Measurements from ENCODE around the gene DOCK2. TPM values are rescaled to one million over a fixed set of nuclear protein-coding genes. Genes with fewer than 3 reads are reported as not detected.
"Not testable (repeated sequence)": the region's sequence is repeated elsewhere in the genome, so short reads cannot be mapped to it uniquely, and the experiment has no call there.

The DOCK2 gene
- total and polyA plus RNA-seq, 4 experiments from 2014 or later, result 45.8 to 223 (median 162) TPM

DNA sequence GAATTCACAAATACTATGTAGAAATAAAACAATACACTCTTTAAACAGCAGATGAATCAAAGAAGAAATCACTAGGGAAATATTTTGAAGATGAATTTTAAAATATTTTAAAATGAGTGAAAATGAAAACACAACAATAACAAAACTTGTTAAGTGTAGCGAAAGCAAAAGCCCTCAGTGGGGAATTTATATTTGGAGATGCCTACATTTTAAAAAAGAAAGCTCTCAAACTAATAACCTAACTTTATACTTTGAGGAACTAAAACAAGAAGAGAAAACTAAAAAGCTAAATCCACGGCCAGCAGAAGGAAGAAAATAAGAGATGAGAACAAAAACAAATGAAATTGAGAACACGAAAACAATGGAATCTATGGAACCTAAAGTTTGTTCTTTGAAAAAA is 30.8 kb upstream of the DOCK2 start:
- H3K27me3 ChIP-seq (ENCODE audit: insufficient read depth, low read length), result no peaks in the 10 kb centered on the region
- H3K36me3 ChIP-seq (ENCODE audit: insufficient read depth, low read length), result peaks cover 5% of the 10 kb centered on the region
- Mint-ChIP-seq H3K36me3 (peaks cover 24 to 34% of the 10 kb centered on the region in 2 donors), H3K27me3 (peaks cover 0 to 1% of the 10 kb centered on the region in 2 donors), H3K9me3 (peaks cover 0 to 24% (median 10%) of the 10 kb centered on the region in 8 donors), H3K4me3 (peak overlapping the region in 1 of 8 donors; percentile 28), H3K27ac (no peak overlapping the region), H3K4me1 (no peaks in the 10 kb centered on the region)
- no peak overlapping the region for H3K4me3 ChIP-seq (ENCODE audit: low read length in 2 of 2)
- intact Hi-C loops (cut with micrococcal nuclease), result no loop called here
- POLR2A ChIA-PET (ENCODE audit: partially characterized antibody), result interaction anchor here (0.6 kb wide), 1 partner anchor 23 kb away, joined by 3 read pairs; the partner anchor contains the start of gene SPDL1
- H3K27ac ChIP-seq (ENCODE audit: low read depth, low read length), result no peak overlapping the region
- H3K9me3 ChIP-seq (ENCODE audit: control insufficient read depth in 1 of 2, low read length in 2 of 2), result no peaks in the 10 kb centered on the region
- no peaks in the 10 kb centered on the region for H3K4me1 ChIP-seq (ENCODE audit: insufficient read depth, low read length)
- CTCF ChIA-PET (ENCODE audit: partially characterized antibody), result no interaction called here
- no peak for DNase-seq

- ChIA-PET CTCF (ENCODE audit: partially characterized antibody) (interaction anchor here (1.4 kb wide), 1 partner anchor 13 kb away, joined by 3 read pairs; no protein-coding TSS in a partner anchor), POLR2A (ENCODE audit: partially characterized antibody) (no interaction called here)
- Mint-ChIP-seq H3K9me3 (peaks cover 0 to 32% (median 13%) of the 10 kb centered on the region in 8 donors), H3K4me1 (no peaks in the 10 kb centered on the region), H3K27me3 (peaks cover 7 to 8% of the 10 kb centered on the region in 2 donors), H3K36me3 (peaks cover 9 to 30% of the 10 kb centered on the region in 2 donors), H3K4me3 (no peak overlapping the region), H3K27ac (no peak overlapping the region)
- Histone ChIP-seq H3K4me1 (ENCODE audit: insufficient read depth, low read length) (no peaks in the 10 kb centered on the region), H3K4me3 (ENCODE audit: low read length in 2 of 2) (no peak overlapping the region), H3K36me3 (ENCODE audit: insufficient read depth, low read length) (peaks cover 2% of the 10 kb centered on the region), H3K27me3 (ENCODE audit: insufficient read depth, low read length) (no peaks in the 10 kb centered on the region), H3K9me3 (ENCODE audit: control insufficient read depth in 1 of 2, low read length in 2 of 2) (no peaks in the 10 kb centered on the region), H3K27ac (ENCODE audit: low read depth, low read length) (no peak overlapping the region)
- intact Hi-C loops (cut with micrococcal nuclease), result no loop called here
- DNase-seq, result no peak
Measured at GRCh38 chr5:169607882-169608281, 29.2 kb upstream of the DOCK2 start.

DNA sequence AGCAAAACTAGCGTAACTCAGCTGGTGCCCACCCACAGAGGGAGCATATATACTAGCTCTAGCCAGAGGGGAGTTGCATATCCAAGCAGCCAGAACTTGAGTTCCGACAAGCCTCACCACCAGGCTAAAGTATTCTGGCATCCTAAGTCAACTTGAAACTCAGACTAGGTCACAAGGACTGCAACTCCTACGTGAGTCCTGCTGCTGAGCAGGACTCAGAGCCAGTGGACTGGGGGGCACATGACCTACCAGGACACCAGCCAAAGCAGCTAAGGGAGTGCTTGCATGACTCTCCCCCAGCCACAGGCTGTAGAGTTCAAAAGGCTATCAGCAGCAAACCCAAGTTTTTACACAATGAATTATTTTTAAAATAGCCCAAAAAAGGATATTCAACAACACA is 27.4 kb upstream of the DOCK2 start:
- POLR2A ChIA-PET (ENCODE audit: partially characterized antibody), result no interaction called here
- Histone ChIP-seq H3K4me3 (ENCODE audit: low read length in 2 of 2) (no peak overlapping the region), H3K27me3 (ENCODE audit: insufficient read depth, low read length) (no peaks in the 10 kb centered on the region), H3K4me1 (ENCODE audit: insufficient read depth, low read length) (no peaks in the 10 kb centered on the region), H3K36me3 (ENCODE audit: insufficient read depth, low read length) (no peaks in the 10 kb centered on the region), H3K27ac (ENCODE audit: low read depth, low read length) (no peak overlapping the region), H3K9me3 (ENCODE audit: control insufficient read depth in 1 of 2, low read length in 2 of 2) (no peaks in the 10 kb centered on the region)
- peaks cover 0 to 32% (median 13%) of the 10 kb centered on the region in 8 donors for H3K9me3 Mint-ChIP-seq
- DNase-seq, result no peak
- H3K36me3 Mint-ChIP-seq, result peaks cover 2 to 24% of the 10 kb centered on the region in 2 donors
- no peaks in the 10 kb centered on the region for H3K4me1 Mint-ChIP-seq
- CTCF ChIA-PET (ENCODE audit: partially characterized antibody), result no interaction called here
- H3K27ac Mint-ChIP-seq, result no peak overlapping the region
- no peak overlapping the region for H3K4me3 Mint-ChIP-seq
- intact Hi-C loops (cut with micrococcal nuclease), result no loop called here
- H3K27me3 Mint-ChIP-seq, result peaks cover 10 to 12% of the 10 kb centered on the region in 2 donors

- H3K4me1 Mint-ChIP-seq, result no peaks in the 10 kb centered on the region
- peaks cover 0 to 32% (median 13%) of the 10 kb centered on the region in 8 donors for H3K9me3 Mint-ChIP-seq
- Histone ChIP-seq H3K9me3 (ENCODE audit: control insufficient read depth in 1 of 2, low read length in 2 of 2) (no peaks in the 10 kb centered on the region), H3K4me1 (ENCODE audit: insufficient read depth, low read length) (no peaks in the 10 kb centered on the region), H3K4me3 (ENCODE audit: low read length in 2 of 2) (no peak overlapping the region), H3K27me3 (ENCODE audit: insufficient read depth, low read length) (peaks cover 4% of the 10 kb centered on the region), H3K27ac (ENCODE audit: low read depth, low read length) (no peak overlapping the region), H3K36me3 (ENCODE audit: insufficient read depth, low read length) (no peaks in the 10 kb centered on the region)
- ChIA-PET CTCF (ENCODE audit: partially characterized antibody) (no interaction called here), POLR2A (ENCODE audit: partially characterized antibody) (no interaction called here)
- peaks cover 2 to 18% of the 10 kb centered on the region in 2 donors for H3K36me3 Mint-ChIP-seq
- DNase-seq, result no peak
- H3K27ac Mint-ChIP-seq, result no peak overlapping the region
- intact Hi-C loops (cut with micrococcal nuclease), result no loop called here
- no peak overlapping the region for H3K4me3 Mint-ChIP-seq
- H3K27me3 Mint-ChIP-seq, result peaks cover 10 to 12% of the 10 kb centered on the region in 2 donors
Measured at GRCh38 chr5:169610606-169611005, 26.5 kb upstream of the DOCK2 start.

DNA sequence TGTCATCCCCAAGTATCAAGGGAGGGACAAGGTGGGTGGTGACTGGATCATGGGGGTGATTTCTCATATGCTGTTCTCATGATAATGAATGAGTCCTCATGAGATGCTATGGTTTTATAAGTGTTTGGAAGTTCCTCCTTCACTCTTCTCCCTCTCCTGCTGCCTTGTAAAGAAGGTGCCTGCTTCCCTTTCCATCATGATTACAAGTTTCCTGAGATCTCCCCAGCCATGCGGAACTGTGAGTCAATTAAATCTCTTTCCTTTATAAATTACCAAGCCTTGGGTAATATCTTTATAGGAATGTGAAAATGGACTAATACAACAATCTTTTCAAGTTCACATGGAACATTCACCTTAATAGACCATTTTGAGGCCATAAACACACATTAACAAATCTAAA is 21.5 kb upstream of the DOCK2 start:
- peaks cover 0 to 15% of the 10 kb centered on the region in 2 donors for H3K36me3 Mint-ChIP-seq
- H3K27ac ChIP-seq (ENCODE audit: low read depth, low read length), result no peak overlapping the region
- POLR2A ChIA-PET (ENCODE audit: partially characterized antibody), result no interaction called here
- no peaks in the 10 kb centered on the region for H3K4me1 Mint-ChIP-seq
- H3K9me3 Mint-ChIP-seq, result peaks cover 0 to 25% (median 12%) of the 10 kb centered on the region in 8 donors
- no peaks in the 10 kb centered on the region for H3K36me3 ChIP-seq (ENCODE audit: insufficient read depth, low read length)
- H3K9me3 ChIP-seq (ENCODE audit: control insufficient read depth in 1 of 2, low read length in 2 of 2), result no peaks in the 10 kb centered on the region
- H3K4me3 ChIP-seq (ENCODE audit: low read length in 2 of 2), result no peak overlapping the region
- H3K27me3 Mint-ChIP-seq, result peaks cover 8 to 12% of the 10 kb centered on the region in 2 donors
- H3K27ac Mint-ChIP-seq, result no peak overlapping the region
- no peak for DNase-seq
- H3K4me3 Mint-ChIP-seq, result no peak overlapping the region
- no peaks in the 10 kb centered on the region for H3K4me1 ChIP-seq (ENCODE audit: insufficient read depth, low read length)
- CTCF ChIA-PET (ENCODE audit: partially characterized antibody), result no interaction called here
- intact Hi-C loops (cut with micrococcal nuclease), result no loop called here
- peaks cover 7% of the 10 kb centered on the region for H3K27me3 ChIP-seq (ENCODE audit: insufficient read depth, low read length)

- CTCF ChIA-PET (ENCODE audit: partially characterized antibody); H3K36me3 ChIP-seq (ENCODE audit: insufficient read depth, low read length); H3K27me3 Mint-ChIP-seq: not testable (repeated sequence)
Measured at GRCh38 chr5:169624307-169624706, 12.8 kb upstream of the DOCK2 start.

GRCh38 chr5:169626779-169627178 is 10.3 kb upstream of the DOCK2 start:
- Histone ChIP-seq H3K27me3 (ENCODE audit: insufficient read depth, low read length) (no peaks in the 10 kb centered on the region), H3K4me1 (ENCODE audit: insufficient read depth, low read length) (no peaks in the 10 kb centered on the region), H3K27ac (ENCODE audit: low read depth, low read length) (no peak overlapping the region), H3K9me3 (ENCODE audit: control insufficient read depth in 1 of 2, low read length in 2 of 2) (no peaks in the 10 kb centered on the region), H3K36me3 (ENCODE audit: insufficient read depth, low read length) (no peaks in the 10 kb centered on the region), H3K4me3 (ENCODE audit: low read length in 2 of 2) (no peak overlapping the region)
- no peak for DNase-seq
- H3K27ac Mint-ChIP-seq, result no peak overlapping the region
- intact Hi-C loops (cut with micrococcal nuclease), result no loop called here
- H3K27me3 Mint-ChIP-seq, result peaks cover 1 to 3% of the 10 kb centered on the region in 2 donors
- ChIA-PET CTCF (ENCODE audit: partially characterized antibody) (no interaction called here), POLR2A (ENCODE audit: partially characterized antibody) (no interaction called here)
- no peaks in the 10 kb centered on the region for H3K36me3 Mint-ChIP-seq
- peaks cover 0 to 5% (median 0%) of the 10 kb centered on the region in 4 donors for H3K4me1 Mint-ChIP-seq
- H3K4me3 Mint-ChIP-seq, result no peak overlapping the region
- peaks cover 0 to 11% (median 0%) of the 10 kb centered on the region in 8 donors for H3K9me3 Mint-ChIP-seq

More at GRCh38 chr5:169624307-169624706, 12.8 kb upstream of the DOCK2 start:
- H3K4me3 Mint-ChIP-seq; H3K4me3 ChIP-seq (ENCODE audit: low read length in 2 of 2); intact Hi-C loops (cut with micrococcal nuclease); H3K4me1 ChIP-seq (ENCODE audit: insufficient read depth, low read length); H3K36me3 Mint-ChIP-seq; POLR2A ChIA-PET (ENCODE audit: partially characterized antibody); DNase-seq; H3K27ac ChIP-seq (ENCODE audit: low read depth, low read length); H3K4me1 Mint-ChIP-seq; H3K27me3 ChIP-seq (ENCODE audit: insufficient read depth, low read length); H3K27ac Mint-ChIP-seq; H3K9me3 ChIP-seq (ENCODE audit: control insufficient read depth in 1 of 2, low read length in 2 of 2): not testable (repeated sequence)
- H3K9me3 Mint-ChIP-seq, result peaks cover 0 to 11% (median under 1%) of the 10 kb centered on the region in 8 donors

- H3K4me1 Mint-ChIP-seq, result peaks cover 0 to 5% (median 0%) of the 10 kb centered on the region in 4 donors
- Histone ChIP-seq H3K9me3 (ENCODE audit: control insufficient read depth in 1 of 2, low read length in 2 of 2) (no peaks in the 10 kb centered on the region), H3K27me3 (ENCODE audit: insufficient read depth, low read length) (no peaks in the 10 kb centered on the region), H3K27ac (ENCODE audit: low read depth, low read length) (no peak overlapping the region), H3K36me3 (ENCODE audit: insufficient read depth, low read length) (no peaks in the 10 kb centered on the region), H3K4me3 (ENCODE audit: low read length in 2 of 2) (no peak overlapping the region), H3K4me1 (ENCODE audit: insufficient read depth, low read length) (no peaks in the 10 kb centered on the region)
- ChIA-PET POLR2A (ENCODE audit: partially characterized antibody) (no interaction called here), CTCF (ENCODE audit: partially characterized antibody) (no interaction called here)
- no peak overlapping the region for H3K4me3 Mint-ChIP-seq
- intact Hi-C loops (cut with micrococcal nuclease), result no loop called here
- peaks cover 0 to 11% (median 0%) of the 10 kb centered on the region in 8 donors for H3K9me3 Mint-ChIP-seq
- peaks cover 1 to 4% of the 10 kb centered on the region in 2 donors for H3K27me3 Mint-ChIP-seq
- no peaks in the 10 kb centered on the region for H3K36me3 Mint-ChIP-seq
- no peak overlapping the region for H3K27ac Mint-ChIP-seq
- DNase-seq, result no peak
Measured at GRCh38 chr5:169627551-169627950, 9.5 kb upstream of the DOCK2 start.

Measured in CD4-positive, alpha-beta memory T cell (primary cell).